GM12878 (cell line): ENCODE data around the gene CAPN3. TPM values are rescaled to one million over a fixed set of nuclear protein-coding genes. Genes with fewer than 3 reads are reported as not detected.

Source experiments
- ATAC-seq: fragments of 200-7000 bp; cut with Tn5 transposase; 3 replicates; pipeline ENCODE4 v1.9.1; 2020; ENCODE audit warnings: mild to moderate bottlenecking, moderate library complexity
- BruUV-seq: library from RNA; stranded (reverse); fragments of 400-500 nt; replicated peaks from 2 replicates; lab custom pipeline; 2021; lab: Mats Ljungman, UMichigan
- CTCF ChIA-PET: fragments of 300-600 bp; sonication (Branson Sonifier 250); formaldehyde crosslinking; extraction: SDS; loops from one replicate; lab custom pipeline; 2021; ENCODE audit warnings: inconsistent platforms; lab: Yijun Ruan, JAX
- POLR2A ChIA-PET: fragments of 350-600 bp; formaldehyde crosslinking; extraction: SDS; loops from one replicate; lab custom pipeline; 2021; ENCODE audit warnings: inconsistent platforms; lab: Charles Lee
- RAD21 ChIA-PET: fragments of 300-600 bp; sonication (Branson Sonifier 250); formaldehyde crosslinking; loops from one replicate; lab custom pipeline; 2023; ENCODE audit warnings: antibody characterized with exemption; ENCODE audit not compliant: unreplicated experiment; lab: Charles Lee
- SMC1A ChIA-PET: fragments of 300-600 bp; sonication (Branson Sonifier 250); formaldehyde crosslinking; loops from one replicate; lab custom pipeline; 2023; ENCODE audit not compliant: unreplicated experiment, uncharacterized antibody; lab: Charles Lee
- DNase-seq: peaks from one replicate; pipeline ENCODE4 v3.0.0-alpha.2; 2011; ENCODE audit warnings: low read depth, low spot score
- FAIRE-seq: peaks from 3 replicates; lab custom pipeline; 2011; peaks lifted over from hg19 to GRCh38; lab: Jason Lieb, UNC
- H2AFZ ChIP-seq: 2 replicates; pipeline ENCODE4 v1.6.0; 2011; ENCODE audit warnings: low read depth, low read length, control low read depth; ENCODE audit not compliant: control insufficient read depth
- H3K27ac ChIP-seq: 2 replicates; pipeline ENCODE4 v1.5.1; 2011; ENCODE audit warnings: control low read depth; ENCODE audit not compliant: control insufficient read depth, insufficient read depth
- H3K27me3 ChIP-seq, 2 experiments: replicated peaks in 1 of 2; 2 replicates each; pipeline versions ENCODE4 v1.6.0 to v1.6.1; 2011; ENCODE audit warnings: low read length in 1 of 2; ENCODE audit not compliant: control insufficient read depth in 2 of 2, insufficient read depth in 2 of 2
- H3K36me3 ChIP-seq, 2 experiments: 2 replicates each; pipeline ENCODE4 v1.5.1; 2011; ENCODE audit warnings: low read length in 1 of 2; ENCODE audit not compliant: control insufficient read depth in 2 of 2, insufficient read depth in 2 of 2
- H3K4me1 ChIP-seq: 2 replicates; pipeline ENCODE4 v1.6.1; 2011; ENCODE audit warnings: mild to moderate bottlenecking, low read length, moderate library complexity, mixed read lengths; ENCODE audit not compliant: control insufficient read depth, insufficient read depth
- H3K4me2 ChIP-seq: 2 replicates; pipeline ENCODE4 v1.6.0; 2011; ENCODE audit warnings: control low read depth; ENCODE audit not compliant: control insufficient read depth, insufficient read depth
- H3K4me3 ChIP-seq: fragments of 200-600 bp; sonication (generic); 2 replicates; pipeline ENCODE4 v1.5.1; 2016
- H3K79me2 ChIP-seq: 2 replicates; pipeline ENCODE4 v1.6.0; 2011; ENCODE audit warnings: low read length; ENCODE audit not compliant: control insufficient read depth, insufficient read depth
- H3K9ac ChIP-seq: 2 replicates; pipeline ENCODE4 v1.8.0; 2011; ENCODE audit warnings: low read length, control low read depth, mixed read lengths; ENCODE audit not compliant: control insufficient read depth, insufficient read depth
- H3K9me3 ChIP-seq: replicated peaks from 3 replicates; pipeline ENCODE4 v1.5.1; 2011; ENCODE audit warnings: mild to moderate bottlenecking, low read length; ENCODE audit not compliant: control insufficient read depth, insufficient read depth
- H4K20me1 ChIP-seq: 2 replicates; pipeline ENCODE4 v1.6.0; 2011; ENCODE audit not compliant: control insufficient read depth, insufficient read depth
- CREB1 ChIP-seq: IDR thresholded peaks from 2 replicates; pipeline ENCODE4 v1.6.1; 2012; ENCODE audit warnings: low read depth, mild to moderate bottlenecking, inconsistent platforms
- ETV6 ChIP-seq, 2 experiments: fragments of 450-650 bp in 1 of 2; IDR thresholded peaks in 1 of 2; conservative IDR thresholded peaks in 1 of 2; 2 replicates each; pipeline ENCODE4 v1.6.1; 2014; ENCODE audit warnings: antibody characterized with exemption in 1 of 2, borderline replicate concordance in 1 of 2, low read depth in 1 of 2, mild to moderate bottlenecking in 1 of 2, moderate library complexity in 1 of 2
- JUNB ChIP-seq: IDR thresholded peaks from 2 replicates; pipeline ENCODE4 v1.6.1; 2016; ENCODE audit warnings: antibody characterized with exemption, mild to moderate bottlenecking
- JUND ChIP-seq: IDR thresholded peaks from 2 replicates; pipeline ENCODE4 v1.6.1; 2012; ENCODE audit warnings: low read depth, mild to moderate bottlenecking, low read length, improper control_type of control experiment, moderate library complexity
- POLR2AphosphoS5 ChIP-seq: IDR thresholded peaks from 2 replicates; pipeline ENCODE4 v1.6.1; 2011; ENCODE audit warnings: mild to moderate bottlenecking, low read length, inconsistent platforms
- SMAD1 ChIP-seq: fragments of 450-650 bp; IDR thresholded peaks from 2 replicates; pipeline ENCODE4 v1.6.1; 2018; ENCODE audit warnings: mild to moderate bottlenecking, low read depth; ENCODE audit not compliant: partially characterized antibody
- SMAD5 ChIP-seq: IDR thresholded peaks from 2 replicates; pipeline ENCODE4 v1.6.1; 2016; ENCODE audit warnings: antibody characterized with exemption, low read depth
- SMARCA5 ChIP-seq: fragments of 450-650 bp; IDR thresholded peaks from 2 replicates; pipeline ENCODE4 v1.6.1; 2017; ENCODE audit warnings: mild to moderate bottlenecking
- SREBF1 ChIP-seq: IDR thresholded peaks from 2 replicates; pipeline ENCODE4 v1.6.1; 2012; ENCODE audit warnings: mild to moderate bottlenecking, low read length
- ZBTB4 ChIP-seq: fragments of 450-650 bp; formaldehyde crosslinking; IDR thresholded peaks from 2 replicates; pipeline ENCODE4 v1.4.0; 2022; ENCODE audit warnings: mild to moderate bottlenecking, moderate library complexity
- ZNF622 ChIP-seq: fragments of 450-650 bp; IDR thresholded peaks from 2 replicates; pipeline ENCODE4 v1.6.1; 2017; ENCODE audit warnings: mild to moderate bottlenecking, inconsistent platforms
- WGBS: methylation state at CpG from one replicate; pipeline ENCODE4 v1.1.6; 2016; ENCODE audit warnings: low lambda C conversion rate; ENCODE audit not compliant: insufficient replicate concordance, insufficient coverage; ENCODE audit errors: missing lambda C conversion rate; 5-methylcytosine and 5-hydroxymethylcytosine counted together
- in situ Hi-C: fragments of 300-500 bp; cut with MboI; formaldehyde crosslinking; loops from 9 replicates; pipeline ENCODE4 v1.14.3; 2018; ENCODE audit warnings: mixed read lengths
- intact Hi-C: fragments of 100-400 bp; cut with micrococcal nuclease; formaldehyde crosslinking; loops from one replicate; pipeline ENCODE4 v1.14.2; 2022; ENCODE audit not compliant: unreplicated experiment
- polyA plus RNA-seq, 11 experiments: library from polyadenylated mRNA; depleted of rRNA in 4 of 11; unstranded in 6 of 11; stranded (reverse) in 5 of 11; fragments of >200 nt; fragmentation: Nextera tagmentation in 4 of 11; fragmentation: Illumina TruSeq in 1 of 11; extraction: Ambion mirVana in 4 of 11; extraction: Trizol in 1 of 11; gene quantifications; 1 replicate in 1 of 11; 2 replicates in 10 of 11; pipeline versions ENCODE4 v1.2.1 to v1.2.3, GENCODE V29; 2011 to 2016; ENCODE audit warnings: inconsistent platforms in 2 of 11, missing spikeins in 2 of 11, low read depth in 1 of 11
- total RNA-seq, 4 experiments: library from RNA; depleted of rRNA in 3 of 4; stranded (reverse); fragments of >200 nt in 3 of 4; fragmentation: Illumina TruSeq in 1 of 4; extraction: Trizol in 1 of 4; gene quantifications; 2 replicates each; pipeline versions ENCODE4 v1.2.1 to v1.2.3, GENCODE V29; 2013 to 2021
- TF ChIP-seq, protein P1 (sequence below): fragments of 150-350 bp; IDR thresholded peaks from 2 replicates; pipeline ENCODE4 v1.6.1; 2014; ENCODE audit warnings: mild to moderate bottlenecking, low read depth, low read length

Gene CAPN3
- total and polyA plus RNA-seq, 10 of the 15 experiments (the other 5 are each of a cell fraction or from before 2014, with no cell fraction given) = 1.1 to 3.8 (median 2.4) TPM

DNA sequence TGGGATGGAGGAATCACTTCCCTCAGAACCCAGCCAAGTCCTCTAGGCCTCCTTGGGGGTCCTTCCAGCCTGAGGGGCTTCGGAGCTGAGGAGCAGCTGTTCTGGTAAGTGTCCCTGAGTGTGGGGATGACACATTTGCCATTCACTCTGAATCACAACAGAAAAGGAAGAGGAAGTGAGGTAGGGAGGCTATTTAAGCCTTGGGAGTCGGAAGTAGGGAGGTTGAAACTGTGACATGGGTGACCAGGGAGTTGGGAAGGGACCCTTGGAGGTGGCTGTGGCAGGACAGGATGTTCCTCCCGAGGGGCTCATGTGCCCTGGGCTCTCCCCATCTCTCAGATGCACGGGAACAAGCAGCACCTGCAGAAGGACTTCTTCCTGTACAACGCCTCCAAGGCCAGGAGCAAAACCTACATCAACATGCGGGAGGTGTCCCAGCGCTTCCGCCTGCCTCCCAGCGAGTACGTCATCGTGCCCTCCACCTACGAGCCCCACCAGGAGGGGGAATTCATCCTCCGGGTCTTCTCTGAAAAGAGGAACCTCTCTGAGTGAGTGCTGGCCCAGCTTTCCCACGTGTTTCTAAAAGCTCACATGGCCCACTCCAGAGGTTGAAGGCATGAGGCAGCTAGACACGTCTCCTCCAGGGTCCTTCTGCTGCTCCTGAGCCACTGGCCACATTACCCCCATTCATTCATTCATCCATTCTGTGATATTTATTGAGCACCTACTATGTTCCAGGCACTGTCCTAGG, 43.3 kb downstream of the CAPN3 start:
- H3K9ac ChIP-seq = no peak overlapping the region
- H3K4me2 ChIP-seq = no peak overlapping the region
- RAD21 ChIA-PET = no interaction called here

GRCh38 chr15:42403389-42403788, 44.1 kb downstream of the CAPN3 start:
- DNase-seq (no peak), FAIRE-seq (no peak), ATAC-seq (no peak)
- intact Hi-C loops (no loop called here), in situ Hi-C loops (no loop called here)
- Histone ChIP-seq H3K4me3 (no peak overlapping the region), H2AFZ (no peak overlapping the region), H4K20me1 (no peaks in the 10 kb centered on the region), H3K27me3 (no peaks in the 10 kb centered on the region), H3K27ac (no peak overlapping the region), H3K9ac (no peak overlapping the region), H3K79me2 (no peaks in the 10 kb centered on the region), H3K36me3 (no peaks in the 10 kb centered on the region), H3K4me1 (peaks cover 14% of the 10 kb centered on the region), H3K9me3 (no peaks in the 10 kb centered on the region; the same call in 2 of the 3 replicates), H3K4me2 (no peak overlapping the region)
- BruUV-seq = no TSS peak
- POLR2A ChIA-PET = interaction anchor here (0.5 kb wide), 2 partner anchors 1246 to 1743 kb away, joined by 3 read pairs; no protein-coding TSS in a partner anchor
- SMC1A ChIA-PET = no interaction called here
- CTCF ChIA-PET = no interaction called here
- RAD21 ChIA-PET = no interaction called here
- 80% methylated on average over 7 of the region's 7 CpGs for WGBS
- TF ChIP-seq ZBTB4 (CRISPR knock-in tag) (no peak), POLR2AphosphoS5 (no peak), SMAD5 (no peak), ETV6 (conservative IDR thresholded peaks at IDR 0.05 in 1 of 2, IDR thresholded peaks at IDR 0.05 in 1 of 2; ENCODE audit: borderline replicate concordance in 1 of 2, low read depth in 1 of 2) (no peak), CREB1 (no peak), SMAD1 (no peak), SMARCA5 (no peak)

More for the DNA sequence above, 43.3 kb downstream of the CAPN3 start:
- TF ChIP-seq SREBF1 = no peak
- TF ChIP-seq JUND = no peak
- no peak for TF ChIP-seq ZNF622
- no peak for TF ChIP-seq JUNB
- TF ChIP-seq, protein P1, sequence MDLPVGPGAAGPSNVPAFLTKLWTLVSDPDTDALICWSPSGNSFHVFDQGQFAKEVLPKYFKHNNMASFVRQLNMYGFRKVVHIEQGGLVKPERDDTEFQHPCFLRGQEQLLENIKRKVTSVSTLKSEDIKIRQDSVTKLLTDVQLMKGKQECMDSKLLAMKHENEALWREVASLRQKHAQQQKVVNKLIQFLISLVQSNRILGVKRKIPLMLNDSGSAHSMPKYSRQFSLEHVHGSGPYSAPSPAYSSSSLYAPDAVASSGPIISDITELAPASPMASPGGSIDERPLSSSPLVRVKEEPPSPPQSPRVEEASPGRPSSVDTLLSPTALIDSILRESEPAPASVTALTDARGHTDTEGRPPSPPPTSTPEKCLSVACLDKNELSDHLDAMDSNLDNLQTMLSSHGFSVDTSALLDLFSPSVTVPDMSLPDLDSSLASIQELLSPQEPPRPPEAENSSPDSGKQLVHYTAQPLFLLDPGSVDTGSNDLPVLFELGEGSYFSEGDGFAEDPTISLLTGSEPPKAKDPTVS = no peak
- WGBS = 63% methylated on average over 15 of the region's 15 CpGs
- ChIA-PET CTCF (no interaction called here), SMC1A (interaction anchor here (2.1 kb wide), 1 partner anchor 10 kb away, joined by 4 read pairs; no protein-coding TSS in a partner anchor), POLR2A (interaction anchor here (0.5 kb wide), 1 partner anchor 1742 kb away, joined by 3 read pairs; no protein-coding TSS in a partner anchor)
- in situ Hi-C loops = no loop called here
- BruUV-seq = no TSS peak
- FAIRE-seq (no peak), ATAC-seq (no peak), DNase-seq (no peak)
- Histone ChIP-seq H3K9me3 (no peaks in the 10 kb centered on the region; the same call in 2 of the 3 replicates), H3K4me1 (peaks cover 14% of the 10 kb centered on the region), H4K20me1 (no peaks in the 10 kb centered on the region), H3K27me3 (no peaks in the 10 kb centered on the region), H3K79me2 (no peaks in the 10 kb centered on the region), H3K36me3 (no peaks in the 10 kb centered on the region), H2AFZ (no peak overlapping the region), H3K27ac (no peak overlapping the region), H3K4me3 (no peak overlapping the region)
- intact Hi-C loops = no loop called here
